Activated B cell treated with CpG ODN at 0.5 μM for 24 hours (primary cell): ENCODE data around the gene BANP. TPM values are rescaled to one million over a fixed set of nuclear protein-coding genes. Genes with fewer than 3 reads are reported as not detected.

Experiments
- ATAC-seq: fragments of 200-7000 bp; cut with Tn5 transposase; one replicate; pipeline ENCODE4 v1.10.0; 2021; ENCODE audit warnings: low read depth, mild to moderate bottlenecking, moderate library complexity
- CTCF ChIA-PET: fragments of 350-600 bp; sonication (Branson Sonifier 250); formaldehyde crosslinking; loops from one replicate; lab custom pipeline; 2021; ENCODE audit warnings: antibody characterized with exemption; lab: Charles Lee
- POLR2A ChIA-PET: fragments of 350-600 bp; sonication (Branson Sonifier 250); formaldehyde crosslinking; loops from one replicate; lab custom pipeline; 2021; ENCODE audit warnings: antibody characterized with exemption; lab: Charles Lee
- DNase-seq: peaks from one replicate; pipeline ENCODE4 v3.0.0; 2022
- H3K27ac Mint-ChIP-seq: one replicate; pipeline ENCODE4 v1.8.0; 2020; ENCODE audit warnings: mixed read lengths
- H3K27me3 Mint-ChIP-seq: one replicate; pipeline ENCODE4 v1.8.0; 2021; ENCODE audit warnings: mixed read lengths
- H3K36me3 Mint-ChIP-seq: one replicate; pipeline ENCODE4 v1.8.0; 2021; ENCODE audit warnings: low read depth, mixed read lengths
- H3K4me1 Mint-ChIP-seq: one replicate; pipeline ENCODE4 v1.8.0; 2021; ENCODE audit warnings: mixed read lengths
- H3K4me3 Mint-ChIP-seq: one replicate; pipeline ENCODE4 v1.8.0; 2020; ENCODE audit warnings: mild to moderate bottlenecking, mixed read lengths
- H3K9me3 Mint-ChIP-seq: one replicate; pipeline ENCODE4 v1.8.0; 2020; ENCODE audit warnings: mixed read lengths
- intact Hi-C: fragments of 100-400 bp; cut with micrococcal nuclease; formaldehyde crosslinking; loops from one replicate; pipeline ENCODE4 v1.15.1; 2024
- total RNA-seq: library from RNA; stranded (reverse); gene quantifications from 2 replicates; pipeline ENCODE4 v1.2.3, GENCODE V29; 2022
- TF ChIP-seq, protein P1 (sequence below): fragments of 200-600 bp; IDR thresholded peaks from one replicate; pipeline ENCODE4 v1.8.0; 2022; ENCODE audit warnings: antibody characterized with exemption, mild to moderate bottlenecking

BANP gene
- total RNA-seq, 1 donor from 2014 or later = 72.3 TPM

DNA sequence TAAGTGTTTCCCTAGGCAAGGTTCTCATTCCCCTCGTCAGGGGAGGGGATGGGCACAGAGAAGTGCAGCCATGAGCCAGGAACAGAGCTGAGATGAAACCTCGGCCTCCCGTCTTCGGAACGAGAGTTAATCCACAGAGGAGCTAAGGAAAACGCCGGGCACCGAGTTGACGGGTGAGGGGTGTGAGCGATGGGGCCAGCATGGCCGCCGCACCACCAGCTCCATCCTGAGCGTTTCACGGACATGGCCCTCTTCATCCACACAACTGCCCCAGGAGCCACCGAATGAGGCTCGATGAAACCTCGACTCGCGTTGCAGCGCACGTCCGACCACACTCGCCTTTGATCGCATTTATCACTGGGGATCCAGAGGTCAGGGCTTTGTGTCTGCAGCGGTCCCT is 36.4 kb upstream of the BANP start:
- ATAC-seq (no peak), DNase-seq (no peak)
- H3K4me3 Mint-ChIP-seq = no peak overlapping the region
- no peak overlapping the region for H3K27ac Mint-ChIP-seq
- H3K36me3 Mint-ChIP-seq = no peaks in the 10 kb centered on the region
- no peaks in the 10 kb centered on the region for H3K4me1 Mint-ChIP-seq
- no peaks in the 10 kb centered on the region for H3K9me3 Mint-ChIP-seq
- TF ChIP-seq, protein P1, sequence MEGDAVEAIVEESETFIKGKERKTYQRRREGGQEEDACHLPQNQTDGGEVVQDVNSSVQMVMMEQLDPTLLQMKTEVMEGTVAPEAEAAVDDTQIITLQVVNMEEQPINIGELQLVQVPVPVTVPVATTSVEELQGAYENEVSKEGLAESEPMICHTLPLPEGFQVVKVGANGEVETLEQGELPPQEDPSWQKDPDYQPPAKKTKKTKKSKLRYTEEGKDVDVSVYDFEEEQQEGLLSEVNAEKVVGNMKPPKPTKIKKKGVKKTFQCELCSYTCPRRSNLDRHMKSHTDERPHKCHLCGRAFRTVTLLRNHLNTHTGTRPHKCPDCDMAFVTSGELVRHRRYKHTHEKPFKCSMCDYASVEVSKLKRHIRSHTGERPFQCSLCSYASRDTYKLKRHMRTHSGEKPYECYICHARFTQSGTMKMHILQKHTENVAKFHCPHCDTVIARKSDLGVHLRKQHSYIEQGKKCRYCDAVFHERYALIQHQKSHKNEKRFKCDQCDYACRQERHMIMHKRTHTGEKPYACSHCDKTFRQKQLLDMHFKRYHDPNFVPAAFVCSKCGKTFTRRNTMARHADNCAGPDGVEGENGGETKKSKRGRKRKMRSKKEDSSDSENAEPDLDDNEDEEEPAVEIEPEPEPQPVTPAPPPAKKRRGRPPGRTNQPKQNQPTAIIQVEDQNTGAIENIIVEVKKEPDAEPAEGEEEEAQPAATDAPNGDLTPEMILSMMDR = no peak
- H3K27me3 Mint-ChIP-seq = peaks cover 28% of the 10 kb centered on the region
- ChIA-PET CTCF (interaction anchor here (0.9 kb wide), 1 partner anchor 11 kb away, joined by 3 read pairs; no protein-coding TSS in a partner anchor), POLR2A (no interaction called here)
- intact Hi-C loops = no loop called here

DNA sequence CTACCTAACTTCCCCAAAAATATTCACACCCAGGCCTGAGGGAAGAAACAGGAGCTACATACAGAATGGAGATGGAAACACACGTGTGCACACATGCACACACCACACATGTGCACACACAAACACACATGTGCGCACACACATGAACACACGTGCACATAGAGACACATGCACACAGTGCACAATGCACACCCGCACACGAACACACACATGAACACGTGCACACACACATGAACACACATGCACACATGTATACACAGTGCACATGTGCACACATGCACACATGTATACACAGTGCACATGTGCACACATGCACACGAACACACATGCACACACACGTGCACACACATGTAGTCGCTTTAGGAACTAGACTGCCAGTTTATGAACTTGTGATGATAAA is 33.7 kb upstream of the BANP start:
- ATAC-seq = no peak
- Mint-ChIP-seq H3K27ac (no peak overlapping the region), H3K36me3 (no peaks in the 10 kb centered on the region), H3K27me3 (peaks cover 28% of the 10 kb centered on the region), H3K9me3 (no peaks in the 10 kb centered on the region), H3K4me3 (no peak overlapping the region), H3K4me1 (no peaks in the 10 kb centered on the region)
- CTCF ChIA-PET = no interaction called here
- TF ChIP-seq, protein P1 = no peak
- intact Hi-C loops = no loop called here
- no peak for DNase-seq
- POLR2A ChIA-PET = no interaction called here

DNA sequence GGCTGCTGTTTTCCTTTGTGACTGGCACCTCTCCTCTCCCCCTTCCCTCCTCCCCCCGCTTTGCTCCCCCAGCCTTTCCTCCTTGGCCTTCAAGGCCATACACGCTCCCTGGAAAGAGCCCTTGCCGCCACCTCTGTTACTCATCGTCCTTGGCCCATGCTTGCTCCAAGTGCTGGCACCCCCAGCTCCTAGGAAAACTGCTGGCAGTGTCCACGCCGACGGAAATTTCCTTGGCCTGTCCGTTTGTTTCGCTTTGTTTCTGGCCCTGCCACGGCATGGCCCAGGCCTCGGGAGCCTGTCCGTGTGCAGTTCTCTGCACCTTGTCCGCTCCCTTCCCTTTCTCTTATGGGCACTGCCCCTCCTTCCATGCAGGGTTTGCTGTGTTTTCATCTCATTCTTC is 32.9 kb upstream of the BANP start:
- Mint-ChIP-seq H3K4me1 (peaks cover 2% of the 10 kb centered on the region), H3K27ac (no peak overlapping the region), H3K27me3 (peaks cover 25% of the 10 kb centered on the region), H3K4me3 (no peak overlapping the region), H3K9me3 (no peaks in the 10 kb centered on the region), H3K36me3 (no peaks in the 10 kb centered on the region)
- ATAC-seq (no peak), DNase-seq (no peak)
- POLR2A ChIA-PET = no interaction called here
- CTCF ChIA-PET = no interaction called here
- TF ChIP-seq, protein P1 = no peak
- intact Hi-C loops = no loop called here

DNA sequence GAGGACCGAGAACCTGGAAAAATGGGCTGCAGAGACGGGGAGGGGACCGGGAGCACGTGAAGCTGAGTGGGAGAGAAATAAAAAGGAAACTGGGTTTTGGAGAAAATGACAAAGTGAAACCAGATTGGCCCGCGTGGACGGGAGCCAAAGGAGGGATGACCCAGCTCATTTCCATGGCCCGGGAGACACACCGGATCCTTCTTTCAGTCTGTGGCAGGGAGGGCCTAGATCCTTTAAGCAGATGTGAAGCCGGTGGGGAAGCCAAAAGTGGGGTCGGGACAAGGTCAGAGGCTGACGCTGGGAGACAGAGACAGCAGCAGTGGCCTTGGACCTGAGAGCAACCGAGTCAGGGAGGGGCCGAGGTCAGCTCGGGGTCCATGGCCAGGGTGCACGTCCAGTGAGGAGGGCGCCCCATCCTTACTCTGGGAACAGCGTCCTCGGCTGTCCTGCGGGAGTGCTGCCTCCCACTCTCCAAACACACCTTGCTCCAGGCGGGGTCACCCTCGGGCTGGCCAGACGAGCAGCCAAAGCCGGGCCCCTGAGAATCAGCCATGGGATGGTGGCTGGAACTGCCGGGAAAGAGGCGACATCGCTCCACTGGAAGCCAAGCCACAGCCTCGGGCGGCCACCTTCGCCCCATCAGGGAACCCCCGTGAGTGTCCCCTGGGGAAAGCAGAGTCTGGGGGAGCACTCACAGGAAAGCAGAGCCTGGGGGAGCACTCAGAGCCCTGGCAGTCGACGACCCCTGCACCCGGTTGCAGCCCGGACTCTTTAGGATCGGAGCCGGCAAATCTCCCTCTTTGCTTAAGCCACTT is 32.2 kb upstream of the BANP start:
- no peak overlapping the region for H3K4me3 Mint-ChIP-seq

DNA sequence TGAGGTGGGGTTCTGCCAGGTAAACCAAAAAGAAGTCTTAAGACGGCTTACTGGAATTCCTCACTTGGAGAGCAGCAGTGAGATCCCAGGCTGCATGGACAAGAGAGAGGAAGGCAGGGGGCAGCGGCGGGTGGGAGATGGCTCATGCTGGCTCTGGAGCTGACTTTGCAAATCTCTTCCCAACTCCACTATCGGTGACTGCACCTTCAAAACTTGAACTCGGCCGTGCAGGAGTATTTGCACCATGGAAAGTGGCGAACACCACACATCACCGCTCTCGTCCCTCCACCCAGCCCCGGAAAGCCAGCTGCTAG is 31.6 kb upstream of the BANP start:
- peaks cover 13% of the 10 kb centered on the region for H3K4me1 Mint-ChIP-seq
- H3K27me3 Mint-ChIP-seq = peaks cover 19% of the 10 kb centered on the region
- no peaks in the 10 kb centered on the region for H3K9me3 Mint-ChIP-seq
- H3K4me3 Mint-ChIP-seq = no peak overlapping the region
- intact Hi-C loops = no loop called here
- POLR2A ChIA-PET = no interaction called here
- TF ChIP-seq, protein P1 = no peak
- no peaks in the 10 kb centered on the region for H3K36me3 Mint-ChIP-seq
- DNase-seq (no peak), ATAC-seq (no peak)
- CTCF ChIA-PET = no interaction called here
- H3K27ac Mint-ChIP-seq = no peak overlapping the region

More for the DNA sequence above, 32.2 kb upstream of the BANP start:
- Mint-ChIP-seq H3K4me1 (peaks cover 7% of the 10 kb centered on the region), H3K9me3 (no peaks in the 10 kb centered on the region), H3K36me3 (no peaks in the 10 kb centered on the region), H3K27ac (no peak overlapping the region), H3K27me3 (peaks cover 19% of the 10 kb centered on the region)
- ATAC-seq (no peak), DNase-seq (no peak)
- TF ChIP-seq, protein P1 = no peak
- ChIA-PET CTCF (no interaction called here), POLR2A (no interaction called here)
- intact Hi-C loops = no loop called here
